NT2/D1 (cell line): ENCODE data around the gene MCCC1.

Experiments used
- SUZ12 ChIP-seq: IDR thresholded peaks from 2 replicates; pipeline ENCODE4 v1.6.1; 2011; ENCODE audit not compliant: insufficient read length, insufficient read depth; ENCODE audit errors: extremely low read depth
- YY1 ChIP-seq: IDR thresholded peaks from 2 replicates; pipeline ENCODE4 v1.6.1; 2011; ENCODE audit not compliant: insufficient read length, insufficient read depth
- ZNF274 ChIP-seq: IDR thresholded peaks from 2 replicates; pipeline ENCODE4 v1.6.1; 2011; ENCODE audit warnings: mild to moderate bottlenecking, low read depth, low read length

DNA sequence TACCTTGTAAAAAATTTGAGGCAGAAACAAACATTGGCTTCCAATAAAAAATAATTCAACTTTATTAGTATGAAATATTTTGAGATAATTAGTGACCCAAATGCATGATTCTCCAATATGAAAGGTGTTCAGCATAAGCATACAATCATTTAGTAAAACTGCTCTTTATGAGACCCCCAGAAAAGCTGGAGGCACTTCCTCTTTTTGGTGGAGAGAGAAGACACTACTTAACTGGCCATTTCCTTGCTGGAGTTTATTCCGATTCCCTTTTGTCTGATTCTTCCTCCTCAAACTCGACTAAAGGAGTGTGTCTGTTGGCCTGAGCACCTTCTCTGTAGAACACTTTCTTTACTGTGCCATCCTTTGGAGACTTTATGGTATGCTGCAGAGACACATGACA lies 84.1 kb downstream of the MCCC1 start:
- TF ChIP-seq ZNF274 (no peak), SUZ12 (no peak), YY1 (no peak)
